Kidney (tissue), 14 donors: Measurements from ENCODE around the gene FHAD1. TPM values are rescaled to one million over a fixed set of nuclear protein-coding genes. Genes with fewer than 3 reads are reported as not detected.

Experiments used
- DNase-seq, 5 donors: peaks; one replicate each; pipeline ENCODE4 v3.0.0-alpha.2; 2013 to 2020
- FAIRE-seq: peaks from 2 replicates; lab custom pipeline; 2012; peaks lifted over from hg19 to GRCh38; lab: Jason Lieb, UNC
- H3K27ac ChIP-seq, 2 donors: one replicate each; pipeline ENCODE4 v1.7.0; 2013; ENCODE audit warnings: low read depth in 2 of 2, low read length in 2 of 2, inconsistent platforms in 1 of 2
- H3K27me3 ChIP-seq: one replicate; pipeline ENCODE4 v1.7.1; 2013; ENCODE audit warnings: low read length, inconsistent platforms; ENCODE audit not compliant: control insufficient read depth, insufficient read depth
- H3K36me3 ChIP-seq, 3 donors: one replicate each; pipeline versions ENCODE4 v1.7.0 to v1.7.1; 2013; ENCODE audit warnings: low read length in 3 of 3, control low read depth in 1 of 3, inconsistent platforms in 1 of 3; ENCODE audit not compliant: insufficient read depth in 3 of 3, control insufficient read depth in 2 of 3
- H3K4me1 ChIP-seq, 3 donors: one replicate each; pipeline versions ENCODE4 v1.7.0 to v1.7.1; 2013; ENCODE audit warnings: low read length in 3 of 3, inconsistent platforms in 1 of 3, low read depth in 1 of 3; ENCODE audit not compliant: control insufficient read depth in 2 of 3, insufficient read depth in 2 of 3
- H3K4me3 ChIP-seq, 3 donors: one replicate each; pipeline versions ENCODE4 v1.7.0 to v1.8.1; 2013; ENCODE audit warnings: low read length in 3 of 3, control low read depth in 1 of 3, inconsistent platforms in 1 of 3
- H3K9ac ChIP-seq, 3 donors: one replicate each; pipeline versions ENCODE4 v1.7.0 to v1.7.1; 2013; ENCODE audit warnings: low read length in 3 of 3, control low read depth in 1 of 3, inconsistent platforms in 1 of 3
- H3K9me3 ChIP-seq, 3 donors: one replicate each; pipeline versions ENCODE4 v1.7.0 to v1.7.1; 2013; ENCODE audit warnings: low read length in 3 of 3, control low read depth in 1 of 3, inconsistent platforms in 1 of 3; ENCODE audit not compliant: control insufficient read depth in 2 of 3, insufficient read depth in 1 of 3
- intact Hi-C: fragments of 100-400 bp; cut with DNase I; formaldehyde crosslinking; loops from one replicate; pipeline ENCODE4 v1.11.1; 2022
- polyA plus RNA-seq: library from polyadenylated mRNA; stranded (reverse); fragments of 350-450 nt; fragmentation: Illumina TruSeq; extraction: RNeasy Lipid Tissue Mini Kit (QIAGEN cat#74804); gene quantifications from one replicate; pipeline ENCODE4 v1.2.3, GENCODE V29; 2014; ENCODE audit warnings: low read depth, low replicate concordance; ENCODE audit not compliant: insufficient read depth
- total RNA-seq: library from RNA; stranded (reverse); fragmentation: NEBNext Ultra II Directional; extraction: Animal tissue kit (Norgen Biotek cat#: 25700); gene quantifications from one replicate; pipeline ENCODE4 v1.2.1, GENCODE V29; 2021
- TF ChIP-seq, protein P1 (sequence below): IDR thresholded peaks from 3 replicates; pipeline ENCODE4 v1.5.1; 2012; ENCODE audit warnings: mild to moderate bottlenecking, moderate library complexity, borderline replicate concordance; ENCODE audit not compliant: insufficient read depth; ENCODE audit errors: extremely low read depth
- donor health status: control.
- donor health status: control.
- donor health status: control.
- donor health status: control.
- donor health status: control.
- donor health status: DM: yes; HTN: yes; CAD: no.
- donor health status: Normal renal cell carcinoma (clear cell type).

Gene FHAD1
- total and polyA plus RNA-seq, 2 donors from 2014 or later: 0.84 to 4.2 TPM

DNA sequence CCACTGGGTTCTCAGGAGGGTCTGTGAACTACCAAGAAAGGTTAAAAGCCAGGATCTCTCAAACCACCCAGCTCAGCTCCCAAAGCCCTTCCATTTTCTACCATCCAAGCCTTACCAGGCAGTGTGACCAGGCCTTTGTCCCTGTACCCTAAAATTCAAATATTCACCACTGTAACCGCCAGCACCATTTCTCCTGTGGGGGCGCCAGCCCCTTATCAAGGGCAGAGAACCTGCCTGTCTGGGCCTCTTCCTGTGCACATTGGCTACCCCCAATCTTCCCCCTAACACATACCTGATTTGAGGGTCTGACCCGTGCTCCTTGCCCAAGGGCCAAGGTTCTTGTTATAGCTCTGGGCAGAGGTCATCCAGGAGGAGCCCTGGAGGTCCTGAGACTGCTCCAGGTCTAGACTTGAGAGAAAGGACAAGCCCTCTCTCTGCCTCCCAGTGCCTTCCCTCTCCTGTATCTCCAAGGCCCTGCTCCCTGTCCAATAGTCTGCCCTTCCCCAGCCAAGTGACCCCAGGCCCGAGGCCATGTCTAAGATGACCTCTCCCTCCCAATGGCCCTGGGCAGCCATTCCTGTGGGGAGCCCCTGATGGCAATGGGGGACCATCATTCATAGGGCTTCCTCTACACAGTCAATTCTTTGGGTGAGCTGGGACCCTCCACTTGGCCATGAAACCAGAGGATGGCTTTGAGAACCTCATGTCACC, 78.5 kb downstream of the FHAD1 start:
- intact Hi-C loops: no loop called here
- FAIRE-seq: no peak
- Histone ChIP-seq H3K9ac (no peak overlapping the region), H3K27me3 (no peaks in the 10 kb centered on the region), H3K4me1 (peaks cover 0 to 4% (median 0%) of the 10 kb centered on the region in 3 donors), H3K27ac (no peak overlapping the region), H3K4me3 (no peak overlapping the region), H3K36me3 (no peaks in the 10 kb centered on the region), H3K9me3 (no peaks in the 10 kb centered on the region)
- DNase-seq: no peak
- TF ChIP-seq, protein P1, sequence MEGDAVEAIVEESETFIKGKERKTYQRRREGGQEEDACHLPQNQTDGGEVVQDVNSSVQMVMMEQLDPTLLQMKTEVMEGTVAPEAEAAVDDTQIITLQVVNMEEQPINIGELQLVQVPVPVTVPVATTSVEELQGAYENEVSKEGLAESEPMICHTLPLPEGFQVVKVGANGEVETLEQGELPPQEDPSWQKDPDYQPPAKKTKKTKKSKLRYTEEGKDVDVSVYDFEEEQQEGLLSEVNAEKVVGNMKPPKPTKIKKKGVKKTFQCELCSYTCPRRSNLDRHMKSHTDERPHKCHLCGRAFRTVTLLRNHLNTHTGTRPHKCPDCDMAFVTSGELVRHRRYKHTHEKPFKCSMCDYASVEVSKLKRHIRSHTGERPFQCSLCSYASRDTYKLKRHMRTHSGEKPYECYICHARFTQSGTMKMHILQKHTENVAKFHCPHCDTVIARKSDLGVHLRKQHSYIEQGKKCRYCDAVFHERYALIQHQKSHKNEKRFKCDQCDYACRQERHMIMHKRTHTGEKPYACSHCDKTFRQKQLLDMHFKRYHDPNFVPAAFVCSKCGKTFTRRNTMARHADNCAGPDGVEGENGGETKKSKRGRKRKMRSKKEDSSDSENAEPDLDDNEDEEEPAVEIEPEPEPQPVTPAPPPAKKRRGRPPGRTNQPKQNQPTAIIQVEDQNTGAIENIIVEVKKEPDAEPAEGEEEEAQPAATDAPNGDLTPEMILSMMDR: no peak

DNA sequence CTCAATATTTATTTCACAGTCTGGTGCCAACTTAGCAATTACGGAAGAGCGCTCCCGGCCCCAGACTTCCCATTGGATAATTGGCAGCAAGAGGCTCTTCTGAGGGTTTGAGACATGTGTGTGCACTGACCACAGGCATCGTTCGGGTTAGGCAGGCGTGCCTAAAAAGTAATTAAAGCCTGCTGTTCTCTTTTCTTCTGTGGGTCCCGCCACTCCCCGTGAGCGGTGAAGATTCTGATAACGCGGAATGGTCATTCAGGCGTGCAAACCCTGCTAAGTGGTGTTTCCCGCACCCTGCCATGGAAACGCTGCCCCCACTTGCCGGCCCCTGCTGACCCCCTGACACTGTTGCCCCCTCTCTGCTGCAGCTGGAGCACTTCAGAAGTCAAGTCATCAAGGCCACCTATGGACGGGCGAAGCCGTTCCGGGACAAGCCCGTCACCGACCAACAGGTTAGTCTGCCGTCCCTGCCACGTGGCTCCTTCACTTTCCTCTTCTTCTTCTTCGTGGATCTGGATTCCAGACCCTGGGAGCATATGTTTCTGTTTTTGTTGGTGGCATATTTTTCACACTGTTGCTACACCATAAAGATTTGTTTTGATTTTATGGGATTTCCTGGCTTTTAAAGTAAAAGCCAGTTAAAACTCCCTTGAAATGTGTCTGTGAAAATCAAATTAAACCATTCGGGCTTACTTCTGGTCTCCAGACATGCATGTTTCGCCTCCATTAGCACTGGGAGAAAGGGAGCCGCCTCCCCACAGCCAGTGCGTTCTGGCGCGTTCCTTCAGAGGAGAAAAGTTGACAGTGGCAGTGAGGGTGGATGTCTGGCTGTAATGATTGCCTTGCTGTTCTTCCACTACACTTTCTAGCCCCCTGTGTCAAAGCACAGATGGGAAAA, 79.9 kb downstream of the FHAD1 start:
- DNase-seq (peak in 4 of 5 donors; percentile 65 to 74 (median 71)), FAIRE-seq (no peak)
- intact Hi-C loops: no loop called here

DNA sequence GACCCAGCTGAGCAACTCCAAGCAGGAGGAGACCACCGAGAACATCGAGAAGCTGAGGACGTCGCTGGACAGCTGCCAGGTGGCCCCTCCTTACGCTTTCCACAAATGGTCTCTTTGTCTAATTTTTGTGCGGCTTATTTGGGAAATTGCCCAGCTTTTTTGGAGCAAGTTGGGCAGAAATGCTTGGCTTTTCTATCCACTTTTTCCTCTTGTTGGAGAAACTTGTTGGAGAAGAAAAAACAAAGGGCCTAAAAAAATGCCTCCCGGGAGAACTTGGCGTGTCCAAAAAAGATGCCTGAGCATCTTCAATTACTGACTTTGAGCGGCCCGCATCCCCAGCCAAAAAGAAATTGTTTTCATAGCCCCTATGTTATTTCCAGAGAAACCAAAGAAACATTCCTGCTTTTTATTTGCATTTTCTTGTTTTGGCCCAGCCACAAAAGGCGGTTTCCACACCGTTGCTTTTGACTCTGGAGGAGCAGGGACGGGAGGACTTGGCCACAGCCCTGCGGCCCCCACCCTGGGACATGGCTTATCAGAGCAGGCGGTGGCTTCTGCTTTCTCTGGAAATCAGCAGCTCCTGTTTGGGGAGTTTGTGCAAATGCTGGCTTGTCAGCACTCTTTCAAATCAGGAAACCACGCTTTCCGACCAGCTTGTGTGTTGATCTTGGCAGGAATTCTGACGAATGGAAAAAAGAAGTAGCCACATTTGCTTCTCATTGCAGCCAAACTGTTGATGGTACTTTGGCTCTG, 81.5 kb downstream of the FHAD1 start:
- Histone ChIP-seq H3K4me3 (no peak overlapping the region), H3K27me3 (no peaks in the 10 kb centered on the region), H3K4me1 (peaks cover 0 to 4% (median 0%) of the 10 kb centered on the region in 3 donors), H3K9ac (no peak overlapping the region), H3K27ac (no peak overlapping the region), H3K9me3 (no peaks in the 10 kb centered on the region), H3K36me3 (no peaks in the 10 kb centered on the region)
- FAIRE-seq (no peak), DNase-seq (peak in 3 of 5 donors; percentile 36 to 80 (median 37))
- TF ChIP-seq, protein P1: no peak
- intact Hi-C loops: no loop called here

More for the DNA sequence above, 79.9 kb downstream of the FHAD1 start:
- Histone ChIP-seq H3K27ac (no peak overlapping the region), H3K27me3 (no peaks in the 10 kb centered on the region), H3K9ac (no peak overlapping the region), H3K9me3 (no peaks in the 10 kb centered on the region), H3K36me3 (no peaks in the 10 kb centered on the region), H3K4me1 (peaks cover 0 to 4% (median 0%) of the 10 kb centered on the region in 3 donors), H3K4me3 (peak overlapping the region in 1 of 3 donors; percentile 4)
- TF ChIP-seq, protein P1: no peak
